ENCODE measurements around the gene NR6A1. TPM values are rescaled to one million over a fixed set of nuclear protein-coding genes. Genes with fewer than 3 reads are reported as not detected.

NR6A1 gene
- total and polyA plus RNA-seq, 2 of the 8 experiments (the other 6 are each of a cell fraction or from before 2014, with no cell fraction given): 93.2 to 237 TPM

DNA sequence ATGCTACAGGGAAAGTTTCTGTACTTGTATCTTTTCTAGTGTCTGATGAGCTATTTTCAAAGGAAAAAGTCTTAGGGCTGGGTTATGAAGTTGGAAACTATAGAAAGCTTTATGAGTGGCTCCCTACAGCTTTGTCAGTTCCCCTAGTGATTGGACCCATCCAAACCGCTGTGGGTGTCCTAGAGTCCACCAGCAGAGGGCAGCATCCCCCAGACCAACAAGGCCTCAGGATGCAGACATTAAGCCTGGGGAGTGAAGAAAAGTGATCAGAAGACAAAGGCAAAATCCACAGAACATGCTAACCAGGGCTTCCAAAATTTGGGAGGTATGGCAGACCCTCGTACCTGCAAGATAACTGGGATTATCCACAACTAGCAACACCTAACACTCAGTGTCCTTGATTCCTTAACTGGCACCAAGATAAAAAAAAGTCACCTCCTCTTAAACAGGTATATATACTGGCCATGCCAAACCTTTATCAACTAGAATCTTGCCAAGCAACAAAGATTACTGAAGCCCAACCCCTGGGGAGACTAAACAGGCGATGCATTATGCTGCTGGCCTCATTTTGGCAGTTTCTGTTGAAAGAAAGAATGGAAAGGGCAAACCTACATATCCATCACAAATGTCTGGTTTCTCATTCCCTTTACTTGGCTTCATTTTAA, 153.5 kb downstream of the NR6A1 start (continued):
- no peak for TF ChIP-seq CBX8 (IDR thresholded peaks at IDR 0.05; ENCODE audit: borderline replicate concordance, low read depth, low read length)
- no peak for TF ChIP-seq SP4 (IDR thresholded peaks at IDR 0.05; ENCODE audit: low read length)
- TF ChIP-seq, protein P1, sequence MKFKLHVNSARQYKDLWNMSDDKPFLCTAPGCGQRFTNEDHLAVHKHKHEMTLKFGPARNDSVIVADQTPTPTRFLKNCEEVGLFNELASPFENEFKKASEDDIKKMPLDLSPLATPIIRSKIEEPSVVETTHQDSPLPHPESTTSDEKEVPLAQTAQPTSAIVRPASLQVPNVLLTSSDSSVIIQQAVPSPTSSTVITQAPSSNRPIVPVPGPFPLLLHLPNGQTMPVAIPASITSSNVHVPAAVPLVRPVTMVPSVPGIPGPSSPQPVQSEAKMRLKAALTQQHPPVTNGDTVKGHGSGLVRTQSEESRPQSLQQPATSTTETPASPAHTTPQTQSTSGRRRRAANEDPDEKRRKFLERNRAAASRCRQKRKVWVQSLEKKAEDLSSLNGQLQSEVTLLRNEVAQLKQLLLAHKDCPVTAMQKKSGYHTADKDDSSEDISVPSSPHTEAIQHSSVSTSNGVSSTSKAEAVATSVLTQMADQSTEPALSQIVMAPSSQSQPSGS (IDR thresholded peaks at IDR 0.05; ENCODE audit: low read length): peak; percentile 73; the same call in 1 of the 2 replicates

Measured in H1 (cell line).